Stimulated activated CD4-positive, alpha-beta T cell treated with anti-CD3 and anti-CD28 coated beads, Interleukin-1b, Interleukin-23, amount 100 ng/mL, for 4 hours (primary cell): Measurements from ENCODE around the gene KLK1.
"Not testable (repeated sequence)": the region's sequence is repeated elsewhere in the genome, so short reads cannot be mapped to it uniquely, and the experiment has no call there.

ENCODE experiments used
- DNase-seq, 2 donors: peaks; one replicate each; pipeline ENCODE4 v3.0.0-alpha.2; 2020; ENCODE audit warnings: low read depth in 2 of 2

KLK1 gene

GRCh38 chr19:50792272-50793250 is 31.0 kb downstream of the KLK1 start:
- DNase-seq = no peak

- no peak for DNase-seq
Observed at GRCh38 chr19:50791594-50792271, 31.9 kb downstream of the KLK1 start.

- DNase-seq = no peak
Observed at GRCh38 chr19:50790922-50791467, 32.6 kb downstream of the KLK1 start.

GRCh38 chr19:50790396-50790795 is 33.2 kb downstream of the KLK1 start, which contains the start of gene ACP4:
Gene ACP4 (plus strand): TSS chr19:50790415. CDS start chr19:50790415, 0 bp downstream.
- no peak for DNase-seq

- DNase-seq = no peak
Observed at GRCh38 chr19:50785329-50785728, 38.3 kb downstream of the KLK1 start.

GRCh38 chr19:50784710-50785109 is 38.9 kb downstream of the KLK1 start:
- DNase-seq = no peak

- not testable (repeated sequence) for DNase-seq
Observed at GRCh38 chr19:50783848-50784152, 39.8 kb downstream of the KLK1 start.

- no peak for DNase-seq
Observed at GRCh38 chr19:50780753-50781435, 42.7 kb downstream of the KLK1 start.

- no peak for DNase-seq
Observed at GRCh38 chr19:50779504-50780457, 43.8 kb downstream of the KLK1 start.

GRCh38 chr19:50778906-50779430 is 44.6 kb downstream of the KLK1 start:
- DNase-seq = no peak

- DNase-seq = no peak
Observed at GRCh38 chr19:50777830-50778303, 45.7 kb downstream of the KLK1 start.

- DNase-seq = no peak
Observed at GRCh38 chr19:50777261-50777660, 46.3 kb downstream of the KLK1 start.

- no peak for DNase-seq
Observed at GRCh38 chr19:50776131-50776530, 47.5 kb downstream of the KLK1 start.

GRCh38 chr19:50773454-50773853 is 50.1 kb downstream of the KLK1 start:
- DNase-seq = not testable (repeated sequence)

GRCh38 chr19:50772912-50773311 is 50.7 kb downstream of the KLK1 start:
- DNase-seq = not testable (repeated sequence)

- DNase-seq = no peak
Observed at GRCh38 chr19:50772476-50772875, 51.1 kb downstream of the KLK1 start.

GRCh38 chr19:50770888-50771287 is 52.7 kb downstream of the KLK1 start:
- DNase-seq = no peak

GRCh38 chr19:50770164-50770563 is 53.4 kb downstream of the KLK1 start, which contains the start of gene GPR32:
Gene GPR32 (plus strand): TSS chr19:50770464. CDS start chr19:50770601, 137 bp downstream.
- DNase-seq = not testable (repeated sequence)
